SK-N-SH (cell line): ENCODE measurements around the gene IQSEC1. TPM values are rescaled to one million over a fixed set of nuclear protein-coding genes. Genes with fewer than 3 reads are reported as not detected.

Experiments
- CTCF ChIA-PET: fragments of 300-600, 350-600 bp; formaldehyde crosslinking; extraction: SDS; loops from one replicate; lab custom pipeline; 2021; lab: Yijun Ruan, JAX
- POLR2A ChIA-PET: fragments of 350-600 bp; sonication (Branson Sonifier 250); formaldehyde crosslinking; extraction: SDS; loops from one replicate; lab custom pipeline; 2020; ENCODE audit warnings: antibody characterized with exemption, inconsistent platforms; lab: Yijun Ruan, JAX
- DNase-seq: peaks from one replicate; pipeline ENCODE4 v3.0.0; 2012
- H2AFZ ChIP-seq: fragments of 200-600 bp; sonication (generic); 2 replicates; pipeline ENCODE4 v1.8.1; 2016; ENCODE audit warnings: antibody characterized with exemption, mild to moderate bottlenecking, low read depth
- H3F3A ChIP-seq: fragments of 200-600 bp; sonication (generic); replicated peaks from 2 replicates; pipeline ENCODE3; 2016; ENCODE audit warnings: antibody characterized with exemption, mild to moderate bottlenecking; ENCODE audit not compliant: insufficient read depth
- H3K27ac ChIP-seq, 2 experiments: fragments of 200-500 bp in 1 of 2; fragments of 200-600 bp in 1 of 2; sonication (Bioruptor generic) in 1 of 2; sonication (generic), shearing (Covaris generic) in 1 of 2; 2 replicates each; pipeline versions ENCODE4 v1.5.1 to v1.6.1; 2014 to 2016; ENCODE audit warnings: low read depth in 2 of 2, inconsistent platforms in 1 of 2, low read length in 1 of 2, mild to moderate bottlenecking in 1 of 2, mixed read lengths in 1 of 2
- H3K27me3 ChIP-seq: fragments of 200-600 bp; sonication (generic), shearing (Covaris generic); 2 replicates; pipeline ENCODE4 v1.6.1; 2016; ENCODE audit warnings: mixed run types; ENCODE audit not compliant: insufficient read depth
- H3K36me3 ChIP-seq, 2 experiments: fragments of 200-500 bp in 1 of 2; fragments of 200-600 bp in 1 of 2; sonication (Bioruptor generic) in 1 of 2; sonication (generic) in 1 of 2; replicated peaks in 1 of 2; 2 replicates each; pipeline versions ENCODE3 to v1.5.1; 2014 to 2016; ENCODE audit warnings: low read length in 1 of 2, mild to moderate bottlenecking in 1 of 2; ENCODE audit not compliant: insufficient read depth in 2 of 2, control insufficient read depth in 1 of 2
- H3K4me1 ChIP-seq, 2 experiments: fragments of 200-500 bp in 1 of 2; fragments of 200-600 bp in 1 of 2; sonication (Bioruptor generic) in 1 of 2; sonication (generic), shearing (Covaris generic) in 1 of 2; 2 replicates each; pipeline versions ENCODE4 v1.5.1 to v1.6.1; 2014 to 2016; ENCODE audit warnings: low read depth in 1 of 2, low read length in 1 of 2, mixed run types in 1 of 2; ENCODE audit not compliant: insufficient read depth in 2 of 2, control insufficient read depth in 1 of 2
- H3K4me2 ChIP-seq: fragments of 200-600 bp; sonication (generic), shearing (Covaris generic); 2 replicates; pipeline ENCODE4 v1.6.1; 2017; ENCODE audit warnings: mixed run types
- H3K4me3 ChIP-seq, 2 experiments: fragments of 200-500 bp in 1 of 2; fragments of 200-600 bp in 1 of 2; sonication (Bioruptor generic) in 1 of 2; sonication (generic), shearing (Covaris generic) in 1 of 2; 2 replicates each; pipeline versions ENCODE4 v1.5.1 to v1.8.1; 2014 to 2016; ENCODE audit warnings: low read depth in 2 of 2, inconsistent platforms in 1 of 2, low read length in 1 of 2, mild to moderate bottlenecking in 1 of 2, mixed read lengths in 1 of 2, moderate library complexity in 1 of 2
- H3K79me2 ChIP-seq: fragments of 200-600 bp; sonication (generic); 2 replicates; pipeline ENCODE4 v1.8.1; 2017; ENCODE audit warnings: mild to moderate bottlenecking; ENCODE audit not compliant: insufficient read depth
- H3K9ac ChIP-seq: fragments of 200-600 bp; sonication (generic); 2 replicates; pipeline ENCODE4 v1.6.1; 2017; ENCODE audit warnings: mixed run types
- H3K9me2 ChIP-seq: fragments of 200-600 bp; sonication (generic); 2 replicates; pipeline ENCODE4 v1.6.1; 2017; ENCODE audit warnings: mixed run types
- H3K9me3 ChIP-seq: fragments of 200-600 bp; sonication (generic); 2 replicates; pipeline ENCODE4 v1.6.1; 2017; ENCODE audit warnings: mixed run types, mild to moderate bottlenecking, moderate library complexity
- H4K20me1 ChIP-seq: fragments of 200-600 bp; sonication (generic); 2 replicates; pipeline ENCODE4 v1.6.1; 2017; ENCODE audit warnings: mild to moderate bottlenecking, mixed run types; ENCODE audit not compliant: insufficient read depth
- ELF1 ChIP-seq: IDR thresholded peaks from 2 replicates; pipeline ENCODE4 v1.4.0; 2012
- EP300 ChIP-seq, 2 experiments: IDR thresholded peaks; 2 replicates each; pipeline versions ENCODE4 v1.4.0 to v1.6.1; 2012; ENCODE audit warnings: borderline replicate concordance in 1 of 2, low read depth in 1 of 2, low read length in 1 of 2
- EZH2phosphoT487 ChIP-seq: fragments of 200-600 bp; sonication (generic); IDR thresholded peaks from 2 replicates; pipeline ENCODE4 v1.6.1; 2017; ENCODE audit warnings: low read depth, mixed run types, mild to moderate bottlenecking, antibody characterized with exemption, moderate library complexity, borderline replicate concordance
- FOSL2 ChIP-seq: IDR thresholded peaks from 2 replicates; pipeline ENCODE4 v1.4.0; 2012; ENCODE audit warnings: low read depth, mild to moderate bottlenecking, moderate library complexity, borderline replicate concordance
- FOXJ3 ChIP-seq: sonication (generic); formaldehyde crosslinking; IDR thresholded peaks from 2 replicates; pipeline ENCODE4 v1.5.1; 2020; ENCODE audit warnings: mild to moderate bottlenecking, missing genetic modification reagents
- FOXM1 ChIP-seq: IDR thresholded peaks from 2 replicates; pipeline ENCODE4 v1.4.0; 2012; ENCODE audit warnings: low read depth, mild to moderate bottlenecking
- IRF3 ChIP-seq: fragments of 150-350 bp; IDR thresholded peaks from 2 replicates; pipeline ENCODE4 v1.6.1; 2016; ENCODE audit warnings: mild to moderate bottlenecking, low read depth, low read length
- JUND ChIP-seq: IDR thresholded peaks from 2 replicates; pipeline ENCODE4 v1.4.0; 2012
- MEF2A ChIP-seq: IDR thresholded peaks from 2 replicates; pipeline ENCODE4 v1.4.0; 2012; ENCODE audit warnings: low read depth, borderline replicate concordance
- MXI1 ChIP-seq: IDR thresholded peaks from 2 replicates; pipeline ENCODE4 v1.6.1; 2012; ENCODE audit warnings: mild to moderate bottlenecking, low read depth, low read length, improper control_type of control experiment
- NFIC ChIP-seq: IDR thresholded peaks from 2 replicates; pipeline ENCODE4 v1.4.0; 2012; ENCODE audit warnings: borderline replicate concordance
- NRF1 ChIP-seq: IDR thresholded peaks from 2 replicates; pipeline ENCODE4 v1.6.1; 2012; ENCODE audit warnings: low read depth, mild to moderate bottlenecking, low read length
- POLR2AphosphoS5 ChIP-seq: IDR thresholded peaks from 2 replicates; pipeline ENCODE4 v1.6.1; 2012; ENCODE audit warnings: low read depth, low read length
- RAD21 ChIP-seq: IDR thresholded peaks from 2 replicates; pipeline ENCODE4 v1.6.1; 2012; ENCODE audit warnings: mild to moderate bottlenecking, low read length
- REST ChIP-seq: IDR thresholded peaks from 2 replicates; pipeline ENCODE4 v1.6.1; 2012; ENCODE audit warnings: mild to moderate bottlenecking, low read depth, low read length, moderate library complexity
- RFX5 ChIP-seq: IDR thresholded peaks from 2 replicates; pipeline ENCODE4 v1.6.1; 2012; ENCODE audit warnings: mild to moderate bottlenecking, improper control_type of control experiment, low read length
- SIN3A ChIP-seq: IDR thresholded peaks from 2 replicates; pipeline ENCODE4 v1.6.1; 2012; ENCODE audit warnings: low read depth, mild to moderate bottlenecking, low read length, moderate library complexity, borderline replicate concordance
- SMC3 ChIP-seq: IDR thresholded peaks from 2 replicates; pipeline ENCODE4 v1.6.1; 2012; ENCODE audit warnings: low read depth, low read length, improper control_type of control experiment
- TAF1 ChIP-seq: IDR thresholded peaks from 2 replicates; pipeline ENCODE4 v1.6.1; 2012; ENCODE audit warnings: low read depth, mild to moderate bottlenecking, low read length, moderate library complexity, borderline replicate concordance
- YY1 ChIP-seq: IDR thresholded peaks from 2 replicates; pipeline ENCODE4 v1.4.0; 2012; ENCODE audit warnings: low read depth, mild to moderate bottlenecking
- WGBS: methylation state at CpG from one replicate; pipeline ENCODE4 v1.1.6; 2017; ENCODE audit warnings: low lambda C conversion rate; 5-methylcytosine and 5-hydroxymethylcytosine counted together
- polyA plus RNA-seq, 3 experiments: library from polyadenylated mRNA; depleted of rRNA; stranded (reverse); fragments of >200 nt; gene quantifications; 2 replicates each; pipeline ENCODE4 v1.2.3, GENCODE V29; 2012

Gene IQSEC1
- polyA plus RNA-seq, 1 of the 3 experiments (the other 2 are of a cell fraction), result 6.2 TPM

- H3K79me2 ChIP-seq, result no peaks in the 10 kb centered on the region
- CTCF ChIA-PET, result interaction anchor here (1.1 kb wide), 1 partner anchor 40 kb away, joined by 3 read pairs; no protein-coding TSS in a partner anchor
- no peak overlapping the region for H3K9ac ChIP-seq
- DNase-seq, result no peak
- no peaks in the 10 kb centered on the region for H3K9me2 ChIP-seq
- POLR2A ChIA-PET, result no interaction called here
- no peak overlapping the region for H3K4me3 ChIP-seq
- 89% methylated on average over 6 of the region's 6 CpGs for WGBS
- H2AFZ ChIP-seq, result no peak overlapping the region
- H3K36me3 ChIP-seq, result no peaks in the 10 kb centered on the region
- no peaks in the 10 kb centered on the region for H4K20me1 ChIP-seq
- TF ChIP-seq NRF1, result no peak
- no peak for TF ChIP-seq EP300 (IDR thresholded peaks at IDR 0.05; ENCODE audit: borderline replicate concordance in 1 of 2, low read depth in 1 of 2, low read length in 1 of 2)
- no peak for TF ChIP-seq MEF2A
- no peak for TF ChIP-seq ELF1
- TF ChIP-seq POLR2AphosphoS5, result no peak
- TF ChIP-seq MXI1, result no peak
- TF ChIP-seq REST, result no peak
- TF ChIP-seq SIN3A, result no peak
- TF ChIP-seq YY1, result no peak
- no peak for TF ChIP-seq FOSL2
- no peak for TF ChIP-seq TAF1
- TF ChIP-seq RAD21, result no peak
- no peak for TF ChIP-seq JUND
- TF ChIP-seq FOXJ3 (CRISPR knock-in tag), result no peak
- no peak for TF ChIP-seq SMC3
- no peak for TF ChIP-seq IRF3
- TF ChIP-seq EZH2phosphoT487, result no peak
- no peak for TF ChIP-seq FOXM1
- TF ChIP-seq NFIC, result no peak
- TF ChIP-seq RFX5, result no peak
- TF ChIP-seq, all 33 proteins: peak for 0
- H3K9me3 ChIP-seq, result no peaks in the 10 kb centered on the region
- H3K4me1 ChIP-seq, result peaks cover 25 to 73% of the 10 kb centered on the region in 2 experiments
- H3K4me2 ChIP-seq, result no peak overlapping the region
- peaks cover 3% of the 10 kb centered on the region for H3F3A ChIP-seq
- no peaks in the 10 kb centered on the region for H3K27me3 ChIP-seq
- no peak overlapping the region; a peak in 1 of 4 replicates for H3K27ac ChIP-seq
These were observed 49.1 kb downstream of the IQSEC1 start for GRCh38 chr3:13023971-13024764.
